ENCODE data around the gene NDUFS6.
"Not testable (repeated sequence)": the region's sequence is repeated elsewhere in the genome, so short reads cannot be mapped to it uniquely, and the experiment has no call there.

Gene NDUFS6

GRCh38 chr5:1784197-1785050 is 16.8 kb upstream of the NDUFS6 start:
- DNase-seq: no peak

GRCh38 chr5:1785062-1785461 is 16.1 kb upstream of the NDUFS6 start:
- DNase-seq: no peak

GRCh38 chr5:1785984-1786383 is 15.2 kb upstream of the NDUFS6 start:
- DNase-seq: no peak

GRCh38 chr5:1786621-1787471 is 14.4 kb upstream of the NDUFS6 start:
- no peak for DNase-seq

- DNase-seq: no peak
These were observed 13.6 kb upstream of the NDUFS6 start for GRCh38 chr5:1787472-1788047.

GRCh38 chr5:1788200-1788599 is 13.0 kb upstream of the NDUFS6 start:
- DNase-seq: no peak

GRCh38 chr5:1788828-1789227 is 12.4 kb upstream of the NDUFS6 start:
- DNase-seq: no peak

- not testable (repeated sequence) for DNase-seq
These were observed 11.8 kb upstream of the NDUFS6 start for GRCh38 chr5:1789438-1789833.

GRCh38 chr5:1789834-1790471 is 11.3 kb upstream of the NDUFS6 start:
- DNase-seq: no peak

- DNase-seq: no peak
These were observed 10.0 kb upstream of the NDUFS6 start for GRCh38 chr5:1791176-1791575.

- peak; percentile 68 to 78 for DNase-seq
These were observed 8.4 kb upstream of the NDUFS6 start for GRCh38 chr5:1792842-1793266.

- peak; percentile 57 for DNase-seq
These were observed 7.9 kb upstream of the NDUFS6 start for GRCh38 chr5:1793301-1793740.

- DNase-seq: no peak
These were observed 7.0 kb upstream of the NDUFS6 start for GRCh38 chr5:1793966-1794900.

GRCh38 chr5:1794901-1795290 is 6.3 kb upstream of the NDUFS6 start:
- no peak for DNase-seq

- DNase-seq: no peak
These were observed 5.7 kb upstream of the NDUFS6 start for GRCh38 chr5:1795506-1795905.

- no peak for DNase-seq
These were observed 5.3 kb upstream of the NDUFS6 start for GRCh38 chr5:1795931-1796330.

- no peak for DNase-seq
These were observed 4.7 kb upstream of the NDUFS6 start for GRCh38 chr5:1796371-1797102.

- DNase-seq: no peak
These were observed 4.0 kb upstream of the NDUFS6 start for GRCh38 chr5:1797103-1797800.

- DNase-seq: no peak
These were observed 3.4 kb upstream of the NDUFS6 start for GRCh38 chr5:1797855-1798254.

GRCh38 chr5:1798589-1798988 is 2.6 kb upstream of the NDUFS6 start:
- not testable (repeated sequence) for DNase-seq

All from stimulated activated CD4-positive, alpha-beta T cell treated with anti-CD3 and anti-CD28 coated beads, Interleukin-2, amount 100 ng/mL, for 24 hours (primary cell).